HCT116 (cell line): ENCODE results near the gene ZNF580. TPM values are rescaled to one million over a fixed set of nuclear protein-coding genes. Genes with fewer than 3 reads are reported as not detected.

Experiments
- ATAC-seq: fragments of 200-7000 bp; cut with Tn5 transposase; 2 replicates; pipeline ENCODE4 v1.9.1; 2020; ENCODE audit warnings: mild to moderate bottlenecking, moderate library complexity
- BruUV-seq: library from RNA; stranded (reverse); fragments of 400-500 nt; replicated peaks from 2 replicates; lab custom pipeline; 2021; lab: Mats Ljungman, UMichigan
- CTCF ChIA-PET: fragments of 300-600 bp; sonication (Branson Sonifier 250); formaldehyde crosslinking; loops from one replicate; lab custom pipeline; 2021; ENCODE audit warnings: antibody characterized with exemption; lab: Charles Lee
- POLR2A ChIA-PET: fragments of 300-600, 350-600 bp; sonication (Branson Sonifier 250); formaldehyde crosslinking; loops from one replicate; lab custom pipeline; 2021; ENCODE audit warnings: antibody characterized with exemption; lab: Charles Lee
- RAD21 ChIA-PET, 2 experiments: fragments of 300-600 bp; sonication (Branson Sonifier 250); formaldehyde crosslinking; loops; one replicate each; lab custom pipeline; 2023; ENCODE audit warnings: low total read pairs in 2 of 2; ENCODE audit not compliant: uncharacterized antibody in 2 of 2, unreplicated experiment in 2 of 2, low non-redundant PET in 1 of 2; lab: Charles Lee
- DNase-seq: peaks from one replicate; pipeline ENCODE4 v3.0.0-alpha.2; 2010; ENCODE audit warnings: low read depth, low spot score
- H2AFZ ChIP-seq: fragments of 200-600 bp; shearing (Covaris generic), sonication (generic); 2 replicates; pipeline ENCODE4 v1.6.1; 2017; ENCODE audit warnings: low read depth, mixed run types, mixed read lengths, antibody characterized with exemption, low read length; ENCODE audit not compliant: poor library complexity, severe bottlenecking
- H3K27ac ChIP-seq: 2 replicates; pipeline ENCODE4 v1.5.1; 2012; ENCODE audit warnings: low read depth, low read length
- H3K27me3 ChIP-seq: fragments of 200-600 bp; sonication (generic); 2 replicates; pipeline ENCODE4 v1.6.1; 2016; ENCODE audit warnings: mixed run types, low read length, mixed read lengths; ENCODE audit not compliant: insufficient read depth
- H3K36me3 ChIP-seq, 2 experiments: fragments of 200-500 bp in 1 of 2; fragments of 200-600 bp in 1 of 2; sonication (Bioruptor generic) in 1 of 2; sonication (generic) in 1 of 2; 2 replicates each; pipeline versions ENCODE4 v1.5.1 to v1.6.1; 2014 to 2016; ENCODE audit warnings: low read length in 2 of 2, inconsistent platforms in 1 of 2, mixed read lengths in 1 of 2, mixed run types in 1 of 2; ENCODE audit not compliant: insufficient read depth in 2 of 2, control insufficient read depth in 1 of 2
- H3K4me1 ChIP-seq, 2 experiments: fragments of 200-600 bp in 1 of 2; sonication (generic) in 1 of 2; 2 replicates each; pipeline versions ENCODE4 v1.5.1 to v1.6.1; 2012 to 2017; ENCODE audit warnings: low read length in 2 of 2, inconsistent platforms in 1 of 2, mild to moderate bottlenecking in 1 of 2, mixed read lengths in 1 of 2, mixed run types in 1 of 2, moderate library complexity in 1 of 2; ENCODE audit not compliant: insufficient read depth in 2 of 2, control insufficient read depth in 1 of 2
- H3K4me2 ChIP-seq: fragments of 200-600 bp; sonication (generic); 2 replicates; pipeline ENCODE4 v1.6.1; 2017; ENCODE audit warnings: mixed run types, low read length, mixed read lengths
- H3K4me3 ChIP-seq, 2 experiments: fragments of 200-600 bp in 1 of 2; sonication (generic) in 1 of 2; replicated peaks in 1 of 2; 2 replicates each; pipeline ENCODE4 v1.5.1; 2011 to 2016; ENCODE audit warnings: low read length in 2 of 2, control low read depth in 1 of 2, low read depth in 1 of 2, mild to moderate bottlenecking in 1 of 2, mixed read lengths in 1 of 2, mixed run types in 1 of 2
- H3K79me2 ChIP-seq: fragments of 200-600 bp; sonication (generic); 2 replicates; pipeline ENCODE4 v1.6.1; 2017; ENCODE audit warnings: mild to moderate bottlenecking, mixed run types, low read length, moderate library complexity, mixed read lengths; ENCODE audit not compliant: insufficient read depth
- H3K9ac ChIP-seq: fragments of 200-600 bp; sonication (generic); 2 replicates; pipeline ENCODE4 v1.6.1; 2016; ENCODE audit warnings: low read length, mixed read lengths
- H3K9me2 ChIP-seq: fragments of 200-600 bp; sonication (generic), shearing (Covaris generic); 2 replicates; pipeline ENCODE4 v1.6.1; 2017; ENCODE audit warnings: mixed run types, mild to moderate bottlenecking, moderate library complexity; ENCODE audit not compliant: insufficient read depth
- H3K9me3 ChIP-seq, 2 experiments: fragments of 200-500 bp in 1 of 2; fragments of 200-600 bp in 1 of 2; sonication (Bioruptor generic) in 1 of 2; sonication (generic) in 1 of 2; 2 replicates each; pipeline ENCODE4 v1.6.1; 2014 to 2017; ENCODE audit warnings: low read length in 2 of 2, mixed read lengths in 2 of 2, inconsistent platforms in 1 of 2, low read depth in 1 of 2, mild to moderate bottlenecking in 1 of 2, mixed run types in 1 of 2, moderate library complexity in 1 of 2; ENCODE audit not compliant: control insufficient read depth in 1 of 2, insufficient read depth in 1 of 2
- H4K20me1 ChIP-seq: fragments of 200-600 bp; sonication (generic), shearing (Covaris generic); 2 replicates; pipeline ENCODE4 v1.6.1; 2017; ENCODE audit warnings: mixed run types, mild to moderate bottlenecking, moderate library complexity; ENCODE audit not compliant: insufficient read depth
- CEBPB ChIP-seq: IDR thresholded peaks from 2 replicates; pipeline ENCODE4 v1.6.1; 2012; ENCODE audit warnings: low read depth
- EGR1 ChIP-seq: IDR thresholded peaks from 2 replicates; pipeline ENCODE4 v1.6.1; 2012; ENCODE audit warnings: low read depth
- ELF1 ChIP-seq: IDR thresholded peaks from 2 replicates; pipeline ENCODE4 v1.6.1; 2012; ENCODE audit warnings: low read depth, borderline replicate concordance
- EZH2 ChIP-seq: fragments of 200-600 bp; sonication (generic); IDR thresholded peaks from 2 replicates; pipeline ENCODE4 v1.6.1; 2017; ENCODE audit warnings: antibody characterized with exemption, mixed run types
- EZH2phosphoT487 ChIP-seq: fragments of 200-600 bp; IDR thresholded peaks from 2 replicates; pipeline ENCODE4 v1.6.1; 2018; ENCODE audit warnings: antibody characterized with exemption, borderline replicate concordance
- FOSL1 ChIP-seq: IDR thresholded peaks from 2 replicates; pipeline ENCODE4 v1.6.1; 2012; ENCODE audit warnings: low read depth
- JUND ChIP-seq: IDR thresholded peaks from 2 replicates; pipeline ENCODE4 v1.6.1; 2012
- POLR2A ChIP-seq: IDR thresholded peaks from 2 replicates; pipeline ENCODE4 v1.7.0; 2011; ENCODE audit warnings: borderline replicate concordance; ENCODE audit not compliant: insufficient read depth, insufficient read length; ENCODE audit errors: extremely low read depth
- POLR2AphosphoS5 ChIP-seq: IDR thresholded peaks from 2 replicates; pipeline ENCODE4 v1.6.1; 2011; ENCODE audit warnings: mild to moderate bottlenecking, low read depth, low read length, moderate library complexity
- RAD21 ChIP-seq: IDR thresholded peaks from 2 replicates; pipeline ENCODE4 v1.6.1; 2012; ENCODE audit warnings: low read depth, mild to moderate bottlenecking
- SIN3A ChIP-seq: IDR thresholded peaks from 2 replicates; pipeline ENCODE4 v1.6.1; 2012; ENCODE audit warnings: low read depth
- SRF ChIP-seq: IDR thresholded peaks from 2 replicates; pipeline ENCODE4 v1.6.1; 2012; ENCODE audit warnings: low read depth
- TCF7L2 ChIP-seq: IDR thresholded peaks from 2 replicates; pipeline ENCODE4 v1.7.0; 2011; ENCODE audit warnings: borderline replicate concordance, inconsistent platforms; ENCODE audit not compliant: insufficient read depth, insufficient read length; ENCODE audit errors: extremely low read depth
- YY1 ChIP-seq: IDR thresholded peaks from 2 replicates; pipeline ENCODE4 v1.6.1; 2011; ENCODE audit warnings: low read length, low read depth, moderate library complexity, mild to moderate bottlenecking; ENCODE audit not compliant: insufficient replicate concordance; ENCODE audit errors: extremely low read depth
- ZFX ChIP-seq: fragments of 450-650 bp; IDR thresholded peaks from 2 replicates; pipeline ENCODE4 v1.6.1; 2017
- ZNF274 ChIP-seq: fragments of 200-500 bp; sonication (Bioruptor generic); IDR thresholded peaks from 2 replicates; pipeline ENCODE4 v1.6.1; 2014; ENCODE audit warnings: mild to moderate bottlenecking, low read depth, low read length, inconsistent platforms
- intact Hi-C: fragments of 100-400 bp; cut with micrococcal nuclease; formaldehyde crosslinking; loops from 2 replicates; pipeline ENCODE4 v1.10.0; 2022
- total RNA-seq: library from RNA; stranded (reverse); gene quantifications from one replicate; pipeline ENCODE4 v1.2.1, GENCODE V29; 2021; ENCODE audit not compliant: unreplicated experiment
- TF ChIP-seq, protein P1 (sequence below), 3 experiments: fragments of 200-600 bp in 1 of 3; sonication (generic) in 1 of 3; IDR thresholded peaks in 2 of 3; conservative IDR thresholded peaks in 1 of 3; 2 replicates each; pipeline ENCODE4 v1.5.1; 2012 to 2017; ENCODE audit warnings: low read depth in 2 of 3, low read length in 2 of 3, antibody characterized with exemption in 1 of 3, borderline replicate concordance in 1 of 3, control low read depth in 1 of 3, mild to moderate bottlenecking in 1 of 3, mixed read lengths in 1 of 3, mixed run types in 1 of 3, moderate library complexity in 1 of 3; ENCODE audit not compliant: insufficient read depth in 1 of 3
- TF ChIP-seq, protein P2 (sequence below): IDR thresholded peaks from 2 replicates; pipeline ENCODE4 v1.6.1; 2012
- TF ChIP-seq, protein P3 (sequence below): IDR thresholded peaks from 2 replicates; pipeline ENCODE4 v1.6.1; 2012
- TF ChIP-seq, protein P4 (sequence below): IDR thresholded peaks from 2 replicates; pipeline ENCODE4 v1.6.1; 2011; ENCODE audit warnings: mild to moderate bottlenecking, low read length, moderate library complexity; ENCODE audit not compliant: insufficient replicate concordance; ENCODE audit errors: extremely low read depth

Gene ZNF580
- total RNA-seq, 1 experiment from 2014 or later: 36.7 TPM

DNA sequence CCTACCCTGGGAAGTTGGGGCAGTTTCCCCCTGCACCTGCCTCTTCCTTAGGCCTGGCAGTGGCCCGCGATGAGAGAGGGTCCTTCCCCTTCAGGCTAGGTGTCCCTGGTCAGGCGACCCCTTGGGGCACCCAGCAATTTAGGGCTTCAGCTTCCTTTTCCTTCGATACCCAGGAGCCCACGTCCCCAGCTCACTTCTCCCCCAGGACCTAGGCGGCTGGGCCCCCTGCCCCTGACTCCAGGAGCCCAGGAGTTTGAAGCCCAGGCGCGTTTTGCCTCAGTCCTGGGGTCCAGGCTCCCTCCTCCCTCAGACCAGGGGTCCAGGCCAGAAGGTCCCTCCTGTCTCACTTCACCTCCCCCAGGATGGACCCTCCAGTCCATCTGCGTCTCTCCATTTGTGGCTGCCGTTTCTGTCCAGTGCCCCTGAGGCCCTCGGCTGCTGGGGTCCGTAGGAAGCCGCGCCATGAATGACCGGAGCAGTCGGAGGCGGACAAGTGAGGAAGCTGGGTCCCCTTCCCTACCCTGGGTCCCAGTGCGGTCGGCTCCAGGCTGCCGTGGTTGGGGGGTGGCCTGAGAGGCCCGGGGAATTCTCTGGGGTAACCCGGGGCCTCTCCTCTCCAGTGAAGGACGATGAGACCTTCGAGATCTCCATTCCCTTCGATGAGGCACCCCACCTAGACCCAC, 7.9 kb downstream of the ZNF580 start:
- no peak overlapping the region for H2AFZ ChIP-seq
- H3K27me3 ChIP-seq: no peaks in the 10 kb centered on the region
- no peak overlapping the region for H3K9ac ChIP-seq
- TF ChIP-seq FOSL1 (no peak), POLR2A (no peak), ELF1 (no peak), TCF7L2 (no peak), CEBPB (no peak), ZNF274 (no peak), EZH2phosphoT487 (no peak), SRF (no peak), POLR2AphosphoS5 (no peak), EGR1 (no peak), RAD21 (no peak), JUND (no peak), ZFX (no peak), SIN3A (no peak), YY1 (no peak), EZH2 (no peak)
- TF ChIP-seq, protein P1, sequence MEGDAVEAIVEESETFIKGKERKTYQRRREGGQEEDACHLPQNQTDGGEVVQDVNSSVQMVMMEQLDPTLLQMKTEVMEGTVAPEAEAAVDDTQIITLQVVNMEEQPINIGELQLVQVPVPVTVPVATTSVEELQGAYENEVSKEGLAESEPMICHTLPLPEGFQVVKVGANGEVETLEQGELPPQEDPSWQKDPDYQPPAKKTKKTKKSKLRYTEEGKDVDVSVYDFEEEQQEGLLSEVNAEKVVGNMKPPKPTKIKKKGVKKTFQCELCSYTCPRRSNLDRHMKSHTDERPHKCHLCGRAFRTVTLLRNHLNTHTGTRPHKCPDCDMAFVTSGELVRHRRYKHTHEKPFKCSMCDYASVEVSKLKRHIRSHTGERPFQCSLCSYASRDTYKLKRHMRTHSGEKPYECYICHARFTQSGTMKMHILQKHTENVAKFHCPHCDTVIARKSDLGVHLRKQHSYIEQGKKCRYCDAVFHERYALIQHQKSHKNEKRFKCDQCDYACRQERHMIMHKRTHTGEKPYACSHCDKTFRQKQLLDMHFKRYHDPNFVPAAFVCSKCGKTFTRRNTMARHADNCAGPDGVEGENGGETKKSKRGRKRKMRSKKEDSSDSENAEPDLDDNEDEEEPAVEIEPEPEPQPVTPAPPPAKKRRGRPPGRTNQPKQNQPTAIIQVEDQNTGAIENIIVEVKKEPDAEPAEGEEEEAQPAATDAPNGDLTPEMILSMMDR (IDR thresholded peaks at IDR 0.05 in 2 of 3, conservative IDR thresholded peaks at IDR 0.05 in 1 of 3; ENCODE audit: borderline replicate concordance in 1 of 3, insufficient read depth in 1 of 3, low read depth in 2 of 3, low read length in 2 of 3): no peak
- TF ChIP-seq, protein P2, sequence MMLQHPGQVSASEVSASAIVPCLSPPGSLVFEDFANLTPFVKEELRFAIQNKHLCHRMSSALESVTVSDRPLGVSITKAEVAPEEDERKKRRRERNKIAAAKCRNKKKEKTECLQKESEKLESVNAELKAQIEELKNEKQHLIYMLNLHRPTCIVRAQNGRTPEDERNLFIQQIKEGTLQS: no peak
- TF ChIP-seq, protein P3, sequence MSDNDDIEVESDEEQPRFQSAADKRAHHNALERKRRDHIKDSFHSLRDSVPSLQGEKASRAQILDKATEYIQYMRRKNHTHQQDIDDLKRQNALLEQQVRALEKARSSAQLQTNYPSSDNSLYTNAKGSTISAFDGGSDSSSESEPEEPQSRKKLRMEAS: no peak
- TF ChIP-seq, protein P4, sequence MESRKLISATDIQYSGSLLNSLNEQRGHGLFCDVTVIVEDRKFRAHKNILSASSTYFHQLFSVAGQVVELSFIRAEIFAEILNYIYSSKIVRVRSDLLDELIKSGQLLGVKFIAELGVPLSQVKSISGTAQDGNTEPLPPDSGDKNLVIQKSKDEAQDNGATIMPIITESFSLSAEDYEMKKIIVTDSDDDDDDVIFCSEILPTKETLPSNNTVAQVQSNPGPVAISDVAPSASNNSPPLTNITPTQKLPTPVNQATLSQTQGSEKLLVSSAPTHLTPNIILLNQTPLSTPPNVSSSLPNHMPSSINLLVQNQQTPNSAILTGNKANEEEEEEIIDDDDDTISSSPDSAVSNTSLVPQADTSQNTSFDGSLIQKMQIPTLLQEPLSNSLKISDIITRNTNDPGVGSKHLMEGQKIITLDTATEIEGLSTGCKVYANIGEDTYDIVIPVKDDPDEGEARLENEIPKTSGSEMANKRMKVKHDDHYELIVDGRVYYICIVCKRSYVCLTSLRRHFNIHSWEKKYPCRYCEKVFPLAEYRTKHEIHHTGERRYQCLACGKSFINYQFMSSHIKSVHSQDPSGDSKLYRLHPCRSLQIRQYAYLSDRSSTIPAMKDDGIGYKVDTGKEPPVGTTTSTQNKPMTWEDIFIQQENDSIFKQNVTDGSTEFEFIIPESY: no peak
- H4K20me1 ChIP-seq: no peaks in the 10 kb centered on the region
- BruUV-seq: no TSS peak
- H3K4me1 ChIP-seq: peaks cover 11 to 22% of the 10 kb centered on the region in 2 experiments; a peak in 3 of 4 replicates
- ChIA-PET RAD21 (no interaction called here), CTCF (no interaction called here), POLR2A (no interaction called here)
- no peaks in the 10 kb centered on the region for H3K9me3 ChIP-seq
- H3K36me3 ChIP-seq: peaks cover 10 to 12% of the 10 kb centered on the region in 2 experiments; a peak in 3 of 4 replicates
- H3K4me2 ChIP-seq: no peak overlapping the region
- H3K27ac ChIP-seq: no peak overlapping the region
- intact Hi-C loops: no loop called here
- no peak for DNase-seq
- no peak overlapping the region for H3K4me3 ChIP-seq
- peaks cover 20% of the 10 kb centered on the region for H3K79me2 ChIP-seq
- H3K9me2 ChIP-seq: no peaks in the 10 kb centered on the region
- ATAC-seq: no peak
